ENCODE data around the gene NXPH4. TPM values are rescaled to one million over a fixed set of nuclear protein-coding genes. Genes with fewer than 3 reads are reported as not detected.

The NXPH4 gene
- total RNA-seq, 1 experiment from 2014 or later, result 20.0 TPM

DNA sequence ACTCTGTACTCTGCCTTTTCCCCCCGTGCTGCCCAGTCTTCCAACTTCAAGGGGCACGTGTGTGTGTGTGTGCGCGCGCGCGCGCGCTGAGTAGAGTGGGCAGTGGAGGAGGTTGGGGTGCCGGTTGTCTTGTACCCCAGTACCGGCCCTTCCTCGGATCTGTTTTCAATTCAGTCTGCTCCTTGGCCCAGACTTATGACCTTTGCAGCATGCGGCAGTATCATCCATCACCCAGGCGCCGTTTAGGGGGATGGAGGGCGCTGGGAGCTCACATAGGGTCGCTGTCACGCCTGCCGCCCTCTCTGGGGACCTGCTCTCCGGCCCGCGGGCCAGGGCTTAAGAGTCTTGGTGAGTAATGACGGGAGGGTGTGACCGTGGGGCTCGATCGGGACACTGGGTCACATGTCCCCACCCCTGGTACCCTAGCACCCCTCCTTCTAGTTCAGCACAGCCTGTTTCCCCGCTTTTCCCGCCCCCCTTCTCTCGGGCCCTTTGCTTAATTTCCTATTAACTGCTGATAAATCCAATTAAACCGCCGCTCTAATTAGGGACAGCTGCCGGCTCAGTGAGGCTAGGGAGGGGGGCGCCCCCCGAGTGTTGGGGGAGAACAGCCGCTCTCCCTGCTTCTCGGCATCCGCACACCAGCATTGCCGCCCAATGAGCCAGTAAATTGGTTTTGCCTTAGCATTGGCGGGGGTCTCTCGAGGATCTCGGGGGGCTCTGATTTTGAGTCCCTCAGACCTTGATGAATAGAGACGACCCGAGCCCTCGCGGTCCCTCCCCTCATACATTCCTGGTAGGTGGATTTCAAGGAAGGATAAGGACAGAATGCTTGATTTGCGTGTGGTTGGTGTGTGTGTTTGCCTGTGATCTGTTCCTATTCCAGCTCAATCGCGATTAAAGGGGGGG lies 25.1 kb downstream of the NXPH4 start:
- no peak overlapping the region for H3K9ac ChIP-seq (ENCODE audit: low read length)
- TF ChIP-seq YY1 (IDR thresholded peaks at IDR 0.05; ENCODE audit: extremely low read depth, insufficient replicate concordance, low read depth, low read length), result no peak
- TF ChIP-seq, protein P1, sequence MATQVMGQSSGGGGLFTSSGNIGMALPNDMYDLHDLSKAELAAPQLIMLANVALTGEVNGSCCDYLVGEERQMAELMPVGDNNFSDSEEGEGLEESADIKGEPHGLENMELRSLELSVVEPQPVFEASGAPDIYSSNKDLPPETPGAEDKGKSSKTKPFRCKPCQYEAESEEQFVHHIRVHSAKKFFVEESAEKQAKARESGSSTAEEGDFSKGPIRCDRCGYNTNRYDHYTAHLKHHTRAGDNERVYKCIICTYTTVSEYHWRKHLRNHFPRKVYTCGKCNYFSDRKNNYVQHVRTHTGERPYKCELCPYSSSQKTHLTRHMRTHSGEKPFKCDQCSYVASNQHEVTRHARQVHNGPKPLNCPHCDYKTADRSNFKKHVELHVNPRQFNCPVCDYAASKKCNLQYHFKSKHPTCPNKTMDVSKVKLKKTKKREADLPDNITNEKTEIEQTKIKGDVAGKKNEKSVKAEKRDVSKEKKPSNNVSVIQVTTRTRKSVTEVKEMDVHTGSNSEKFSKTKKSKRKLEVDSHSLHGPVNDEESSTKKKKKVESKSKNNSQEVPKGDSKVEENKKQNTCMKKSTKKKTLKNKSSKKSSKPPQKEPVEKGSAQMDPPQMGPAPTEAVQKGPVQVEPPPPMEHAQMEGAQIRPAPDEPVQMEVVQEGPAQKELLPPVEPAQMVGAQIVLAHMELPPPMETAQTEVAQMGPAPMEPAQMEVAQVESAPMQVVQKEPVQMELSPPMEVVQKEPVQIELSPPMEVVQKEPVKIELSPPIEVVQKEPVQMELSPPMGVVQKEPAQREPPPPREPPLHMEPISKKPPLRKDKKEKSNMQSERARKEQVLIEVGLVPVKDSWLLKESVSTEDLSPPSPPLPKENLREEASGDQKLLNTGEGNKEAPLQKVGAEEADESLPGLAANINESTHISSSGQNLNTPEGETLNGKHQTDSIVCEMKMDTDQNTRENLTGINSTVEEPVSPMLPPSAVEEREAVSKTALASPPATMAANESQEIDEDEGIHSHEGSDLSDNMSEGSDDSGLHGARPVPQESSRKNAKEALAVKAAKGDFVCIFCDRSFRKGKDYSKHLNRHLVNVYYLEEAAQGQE (IDR thresholded peaks at IDR 0.05; ENCODE audit: low read depth), result no peak
- no peak for TF ChIP-seq FOSL1 (IDR thresholded peaks at IDR 0.05; ENCODE audit: low read depth)
- TF ChIP-seq ZFX (IDR thresholded peaks at IDR 0.05), result no peak
- TF ChIP-seq, protein P2, sequence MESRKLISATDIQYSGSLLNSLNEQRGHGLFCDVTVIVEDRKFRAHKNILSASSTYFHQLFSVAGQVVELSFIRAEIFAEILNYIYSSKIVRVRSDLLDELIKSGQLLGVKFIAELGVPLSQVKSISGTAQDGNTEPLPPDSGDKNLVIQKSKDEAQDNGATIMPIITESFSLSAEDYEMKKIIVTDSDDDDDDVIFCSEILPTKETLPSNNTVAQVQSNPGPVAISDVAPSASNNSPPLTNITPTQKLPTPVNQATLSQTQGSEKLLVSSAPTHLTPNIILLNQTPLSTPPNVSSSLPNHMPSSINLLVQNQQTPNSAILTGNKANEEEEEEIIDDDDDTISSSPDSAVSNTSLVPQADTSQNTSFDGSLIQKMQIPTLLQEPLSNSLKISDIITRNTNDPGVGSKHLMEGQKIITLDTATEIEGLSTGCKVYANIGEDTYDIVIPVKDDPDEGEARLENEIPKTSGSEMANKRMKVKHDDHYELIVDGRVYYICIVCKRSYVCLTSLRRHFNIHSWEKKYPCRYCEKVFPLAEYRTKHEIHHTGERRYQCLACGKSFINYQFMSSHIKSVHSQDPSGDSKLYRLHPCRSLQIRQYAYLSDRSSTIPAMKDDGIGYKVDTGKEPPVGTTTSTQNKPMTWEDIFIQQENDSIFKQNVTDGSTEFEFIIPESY (IDR thresholded peaks at IDR 0.05; ENCODE audit: extremely low read depth, insufficient replicate concordance, low read length), result no peak
- TF ChIP-seq TCF7L2 (IDR thresholded peaks at IDR 0.05; ENCODE audit: borderline replicate concordance, extremely low read depth, insufficient read depth, insufficient read length), result no peak
- no peak for TF ChIP-seq POLR2A (IDR thresholded peaks at IDR 0.05; ENCODE audit: borderline replicate concordance, extremely low read depth, insufficient read depth, insufficient read length)
- TF ChIP-seq JUND (IDR thresholded peaks at IDR 0.05), result no peak
- TF ChIP-seq EZH2phosphoT487 (IDR thresholded peaks at IDR 0.05; ENCODE audit: borderline replicate concordance), result no peak
- no peak for TF ChIP-seq SIN3A (IDR thresholded peaks at IDR 0.05; ENCODE audit: low read depth)
- no peak for TF ChIP-seq RAD21 (IDR thresholded peaks at IDR 0.05; ENCODE audit: low read depth)
- BruUV-seq (replicated peaks), result no TSS peak
- H3K9me3 ChIP-seq (ENCODE audit: control insufficient read depth in 1 of 2, insufficient read depth in 1 of 2, low read depth in 1 of 2, low read length in 2 of 2), result no peaks in the 10 kb centered on the region
- no peaks in the 10 kb centered on the region for H3K79me2 ChIP-seq (ENCODE audit: insufficient read depth, low read length)
- DNase-seq (ENCODE audit: low read depth, low spot score), result no peak
- peaks cover 42 to 62% of the 10 kb centered on the region in 2 experiments for H3K4me1 ChIP-seq (ENCODE audit: control insufficient read depth in 1 of 2, insufficient read depth in 2 of 2, low read length in 2 of 2)
- no peak for ATAC-seq
- H2AFZ ChIP-seq (ENCODE audit: low read depth, low read length, poor library complexity, severe bottlenecking), result no peak overlapping the region
- H3K4me2 ChIP-seq (ENCODE audit: low read length), result no peak overlapping the region
- H3K4me3 ChIP-seq (replicated peaks in 1 of 2; ENCODE audit: low read depth in 1 of 2, low read length in 2 of 2), result no peak overlapping the region
- H3K27me3 ChIP-seq (ENCODE audit: insufficient read depth, low read length), result peaks cover 4% of the 10 kb centered on the region; the same call in 1 of the 2 replicates
- intact Hi-C loops (cut with micrococcal nuclease), result loop anchor here (10.0 kb wide), 1 partner anchor 117 kb away; the partner anchor contains the start of gene LRP1
- H3K9me2 ChIP-seq (ENCODE audit: insufficient read depth), result no peaks in the 10 kb centered on the region
- H4K20me1 ChIP-seq (ENCODE audit: insufficient read depth), result no peaks in the 10 kb centered on the region
- RAD21 ChIA-PET (ENCODE audit: low non-redundant PET in 1 of 2, low total read pairs in 2 of 2, uncharacterized antibody in 2 of 2, unreplicated experiment in 2 of 2), result interaction anchor here in 1 of 2 experiments (2.1 kb wide), 1 partner anchor 28 kb away, joined by 13 read pairs; no protein-coding TSS in a partner anchor
- CTCF ChIA-PET, result interaction anchor here (1.5 to 4.6 kb wide), 4 partner anchors 10 to 34 kb away, joined by 3 to 103 read pairs (median 40); partner anchors contain the start of genes SHMT2 and STAC3
- no peaks in the 10 kb centered on the region for H3K36me3 ChIP-seq (ENCODE audit: control insufficient read depth in 1 of 2, insufficient read depth in 2 of 2, low read length in 2 of 2)
- H3K27ac ChIP-seq (ENCODE audit: low read depth, low read length), result no peak overlapping the region
- POLR2A ChIA-PET, result interaction anchor here (1.5 to 1.7 kb wide), 2 partner anchors 28 to 211 kb away, joined by 3 to 7 read pairs; no protein-coding TSS in a partner anchor

All from HCT116 (cell line).